Ovary (tissue), 10 donors: ENCODE measurements around the gene ASB6. TPM values are rescaled to one million over a fixed set of nuclear protein-coding genes. Genes with fewer than 3 reads are reported as not detected.

Source experiments
- DNase-seq, 5 donors: peaks; one replicate each; pipeline ENCODE4 v3.0.0-alpha.2; 2019 to 2020
- H3K27ac ChIP-seq, 2 donors: fragments of 200-600 bp; one replicate each; pipeline versions ENCODE4 v1.5.1 to v1.8.0; 2019 to 2022
- H3K27me3 ChIP-seq: fragments of 200-600 bp; one replicate; pipeline ENCODE4 v1.8.0; 2022
- H3K36me3 ChIP-seq: fragments of 200-600 bp; sonication (generic); one replicate; pipeline ENCODE4 v1.5.1; 2019
- H3K4me1 ChIP-seq: one replicate; pipeline ENCODE4 v1.8.1; 2013; ENCODE audit warnings: mild to moderate bottlenecking, moderate library complexity; ENCODE audit not compliant: insufficient read depth
- H3K4me3 ChIP-seq: fragments of 200-600 bp; sonication (generic); one replicate; pipeline ENCODE4 v1.5.1; 2017
- H3K9me3 ChIP-seq, 2 donors: fragments of 200-600 bp in 1 of 2; sonication (generic) in 1 of 2; one replicate each; pipeline versions ENCODE4 v1.5.1 to v1.8.1; 2013 to 2019; ENCODE audit warnings: mild to moderate bottlenecking in 1 of 2, moderate library complexity in 1 of 2
- EP300 ChIP-seq: sonication (generic); formaldehyde crosslinking; IDR thresholded peaks from one replicate; pipeline ENCODE4 v1.6.1; 2017; ENCODE audit warnings: antibody characterized with exemption
- POLR2A ChIP-seq: fragments of 450-650 bp; IDR thresholded peaks from one replicate; pipeline ENCODE4 v1.6.1; 2017; ENCODE audit warnings: antibody characterized with exemption, mild to moderate bottlenecking, moderate library complexity
- WGBS, 3 donors: extraction: QIAGEN DNeasy Blood & Tissue Kit in 1 of 3; methylation state at CpG; one replicate each; pipeline versions ENCODE4 v1.1.5 to v1.1.7; 2013 to 2017; 5-methylcytosine and 5-hydroxymethylcytosine counted together
- intact Hi-C, 4 donors: fragments of 100-400 bp; cut with DNase I; formaldehyde crosslinking; loops; one replicate each; pipeline versions ENCODE4 v1.11.0 to v1.15.1; 2022 to 2023
- long read RNA-seq, 3 donors: library from polyadenylated mRNA in 2 of 3; unstranded in 2 of 3; transcript quantifications; one replicate each; pipeline ENCODE4 v2.0.0 and lab custom pipeline, GENCODE V29; 2021 to 2026
- polyA plus RNA-seq, 2 donors: library from polyadenylated mRNA; stranded (reverse); fragments of 200-250 nt in 1 of 2; fragments of 350-450 nt in 1 of 2; fragmentation: Illumina TruSeq in 1 of 2; extraction: RNeasy Lipid Tissue Mini Kit (QIAGEN cat#74804) in 1 of 2; gene quantifications; one replicate each; pipeline ENCODE4 v1.2.3, GENCODE V29; 2013 to 2014
- total RNA-seq, 7 donors: library from RNA; depleted of rRNA in 2 of 7; stranded (reverse); fragments of >200 nt in 2 of 7; fragmentation: NEBNext Ultra II Directional in 3 of 7; extraction: Animal tissue kit (Norgen Biotek cat#: 25700) in 3 of 7; gene quantifications; one replicate each; pipeline versions ENCODE4 v1.1.0 to v1.2.4, GENCODE V29; 2016 to 2023
- TF ChIP-seq, protein P1 (sequence below), 3 donors: fragments of 450-650 bp in 2 of 3; fragments of 200-600 bp in 1 of 3; IDR thresholded peaks; one replicate each; pipeline versions ENCODE4 v1.5.1 to v1.8.0; 2016 to 2022; ENCODE audit warnings: antibody characterized with exemption in 3 of 3, mild to moderate bottlenecking in 1 of 3
- donor health status: DM: no; HTN: no; CAD: no; lungs with moderate emphysema.
- donor health status: DM: no; HTN: no; CAD: no.
- donor health status: Bipolar disorder and iron deficiency.
- donor health status: DM: yes; HTN: yes; CAD: no.
- donor health status: DM: no; HTN: no; CAD: no.
- donor health status: DM: yes; HTN: yes; CAD: no.

ASB6 gene, protein sequence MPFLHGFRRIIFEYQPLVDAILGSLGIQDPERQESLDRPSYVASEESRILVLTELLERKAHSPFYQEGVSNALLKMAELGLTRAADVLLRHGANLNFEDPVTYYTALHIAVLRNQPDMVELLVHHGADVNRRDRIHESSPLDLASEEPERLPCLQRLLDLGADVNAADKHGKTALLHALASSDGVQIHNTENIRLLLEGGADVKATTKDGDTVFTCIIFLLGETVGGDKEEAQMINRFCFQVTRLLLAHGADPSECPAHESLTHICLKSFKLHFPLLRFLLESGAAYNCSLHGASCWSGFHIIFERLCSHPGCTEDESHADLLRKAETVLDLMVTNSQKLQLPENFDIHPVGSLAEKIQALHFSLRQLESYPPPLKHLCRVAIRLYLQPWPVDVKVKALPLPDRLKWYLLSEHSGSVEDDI
- total RNA-seq (10 to 100 TPM; 11.3 to 20.1 (median 17.3) TPM), polyA plus RNA-seq (10 to 100 TPM in 1 of 2 donors, 1 to 10 TPM in 1; 6.3 to 11.6 TPM)
- long read RNA-seq, donor 1, transcript ASB6-201 (6 exons, 2,330 nt) = major isoform, 57 of 78 reads
- long read RNA-seq, donor 1, partial matches to known transcripts = 2 of 78 reads
- long read RNA-seq, donor 1, other reads (novel, unspliced or antisense) = 19 of 78 reads
- long read RNA-seq, donor 2, transcript ASB6-201 (6 exons, 2,330 nt) = major isoform, 11 of 11 reads
- long read RNA-seq, donor 2, partial matches to known transcripts = 0 of 11 reads
- long read RNA-seq, donor 2, other reads (novel, unspliced or antisense) = 0 of 11 reads
- long read RNA-seq, donor 3, transcript ASB6-201 (6 exons, 2,330 nt) = major isoform, 28 of 51 reads
- long read RNA-seq, donor 3, partial matches to known transcripts = 4 of 51 reads
- long read RNA-seq, donor 3, other reads (novel, unspliced or antisense) = 19 of 51 reads

DNA sequence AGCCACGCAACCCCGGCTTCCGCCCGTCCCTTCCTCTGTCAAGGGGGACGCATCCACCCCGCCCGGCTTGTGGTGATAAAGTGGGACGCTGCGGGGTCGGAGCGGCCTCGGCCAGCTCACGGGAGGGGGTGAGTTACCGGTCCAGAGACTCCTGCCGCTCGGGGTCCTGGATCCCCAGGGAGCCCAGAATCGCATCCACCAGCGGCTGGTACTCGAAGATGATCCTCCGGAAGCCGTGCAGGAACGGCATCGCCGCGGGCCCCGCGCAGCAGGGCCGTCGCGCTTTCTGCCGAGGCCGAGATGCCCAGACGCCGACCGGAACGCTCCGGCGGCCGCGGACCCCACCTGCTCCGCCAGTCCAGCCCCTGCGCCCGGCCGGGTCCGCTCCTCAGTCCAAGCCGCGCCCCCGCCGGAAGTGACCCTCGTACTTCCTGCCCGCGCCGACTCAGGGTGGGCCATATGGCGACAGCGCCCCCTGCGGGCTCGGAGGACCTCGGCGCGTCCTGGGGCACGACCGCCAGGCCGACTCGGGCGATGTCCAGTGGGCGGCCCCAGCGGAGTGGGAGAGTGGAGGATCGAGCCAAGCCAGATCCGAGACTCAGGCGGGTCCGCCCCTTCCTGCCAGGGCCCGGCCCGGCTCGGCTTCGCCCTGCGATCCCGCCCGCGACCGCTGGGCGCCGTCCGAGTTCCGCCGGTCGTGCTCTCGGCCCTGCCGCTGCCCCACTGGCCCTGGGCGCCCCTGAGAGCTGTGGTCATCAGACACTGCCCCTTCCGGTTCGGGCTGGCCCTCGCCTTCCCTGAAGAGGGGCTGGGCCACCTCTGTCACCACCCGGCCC lies at the start of gene ASB6:
Gene ASB6, minus strand, starts transcription at position 402 of the 836 bp plus-strand sequence. Its CDS starts 152 bp downstream, at position 250.
- Histone ChIP-seq H3K9me3 (no peaks in the 10 kb centered on the region), H3K36me3 (no peaks in the 10 kb centered on the region), H3K27ac (peak within 1 kb of the TSS; percentile 66 to 89), H3K4me1 (peaks cover 9% of the 10 kb centered on the region), H3K27me3 (no peaks in the 10 kb centered on the region), H3K4me3 (peak within 1 kb of the TSS; percentile 89)
- peak; percentile 98 to 99 (median 99) for DNase-seq
- WGBS, 3 donors = 0 to 1% (median 0%) methylated on average over 44 to 93 of the region's 93 CpGs
- TF ChIP-seq, protein P1, sequence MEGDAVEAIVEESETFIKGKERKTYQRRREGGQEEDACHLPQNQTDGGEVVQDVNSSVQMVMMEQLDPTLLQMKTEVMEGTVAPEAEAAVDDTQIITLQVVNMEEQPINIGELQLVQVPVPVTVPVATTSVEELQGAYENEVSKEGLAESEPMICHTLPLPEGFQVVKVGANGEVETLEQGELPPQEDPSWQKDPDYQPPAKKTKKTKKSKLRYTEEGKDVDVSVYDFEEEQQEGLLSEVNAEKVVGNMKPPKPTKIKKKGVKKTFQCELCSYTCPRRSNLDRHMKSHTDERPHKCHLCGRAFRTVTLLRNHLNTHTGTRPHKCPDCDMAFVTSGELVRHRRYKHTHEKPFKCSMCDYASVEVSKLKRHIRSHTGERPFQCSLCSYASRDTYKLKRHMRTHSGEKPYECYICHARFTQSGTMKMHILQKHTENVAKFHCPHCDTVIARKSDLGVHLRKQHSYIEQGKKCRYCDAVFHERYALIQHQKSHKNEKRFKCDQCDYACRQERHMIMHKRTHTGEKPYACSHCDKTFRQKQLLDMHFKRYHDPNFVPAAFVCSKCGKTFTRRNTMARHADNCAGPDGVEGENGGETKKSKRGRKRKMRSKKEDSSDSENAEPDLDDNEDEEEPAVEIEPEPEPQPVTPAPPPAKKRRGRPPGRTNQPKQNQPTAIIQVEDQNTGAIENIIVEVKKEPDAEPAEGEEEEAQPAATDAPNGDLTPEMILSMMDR (IDR thresholded peaks at IDR 0.05) = peak; percentile 99 to 100 (median 100)
- TF ChIP-seq EP300 = no peak
- TF ChIP-seq POLR2A = peak; percentile 35
- intact Hi-C loops = loop anchor here in 3 of 4 donors (5.0 kb wide), 2 partner anchors 140 to 145 kb away; no protein-coding TSS in a partner anchor

DNA sequence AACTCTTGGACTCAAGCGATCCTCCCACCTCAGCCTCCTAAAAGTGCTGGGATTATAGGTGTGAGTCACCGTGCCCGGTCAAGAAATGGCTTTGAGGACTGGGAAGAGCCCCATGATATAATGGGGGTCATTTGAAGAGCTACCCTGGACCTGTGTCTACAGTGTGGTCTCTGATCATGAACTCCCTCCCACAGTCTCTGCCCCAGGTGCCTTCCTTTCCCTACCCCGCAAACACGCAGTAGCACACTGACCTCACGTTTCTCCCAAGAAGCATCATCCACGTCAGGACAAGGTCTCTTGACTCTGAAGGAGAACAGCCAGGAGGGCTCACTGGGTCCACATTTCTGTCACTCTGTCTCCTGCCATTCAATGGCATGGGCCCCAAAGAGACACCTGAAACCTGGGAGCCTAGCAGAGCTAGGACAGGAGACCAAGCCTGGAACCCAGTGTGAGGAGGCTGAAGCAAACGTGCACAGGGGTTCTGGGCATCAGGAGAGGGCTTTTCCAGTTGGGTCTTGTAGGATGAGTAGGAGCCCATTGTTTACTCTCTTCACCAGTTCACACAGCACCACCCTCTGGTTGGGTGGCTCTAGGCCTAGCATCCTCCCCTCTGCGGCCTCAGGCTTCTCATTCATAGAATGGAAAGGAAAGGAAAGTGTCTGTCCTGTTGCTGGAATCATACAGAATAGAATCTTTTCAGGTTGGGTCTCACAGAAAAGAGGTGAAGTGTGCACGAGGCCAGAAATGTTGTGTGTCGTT lies 46.5 kb upstream of the ASB6 start:
- Histone ChIP-seq H3K36me3 (no peaks in the 10 kb centered on the region), H3K4me1 (no peaks in the 10 kb centered on the region), H3K27me3 (no peaks in the 10 kb centered on the region), H3K9me3 (no peaks in the 10 kb centered on the region), H3K27ac (no peak overlapping the region), H3K4me3 (no peak overlapping the region)
- DNase-seq = no peak
- intact Hi-C loops = no loop called here
- WGBS, 3 donors = 84 to 91% (median 85%) methylated on average over 11 of the region's 11 CpGs
- TF ChIP-seq, protein P1 (IDR thresholded peaks at IDR 0.05) = no peak
- TF ChIP-seq EP300 (no peak), POLR2A (no peak)

DNA sequence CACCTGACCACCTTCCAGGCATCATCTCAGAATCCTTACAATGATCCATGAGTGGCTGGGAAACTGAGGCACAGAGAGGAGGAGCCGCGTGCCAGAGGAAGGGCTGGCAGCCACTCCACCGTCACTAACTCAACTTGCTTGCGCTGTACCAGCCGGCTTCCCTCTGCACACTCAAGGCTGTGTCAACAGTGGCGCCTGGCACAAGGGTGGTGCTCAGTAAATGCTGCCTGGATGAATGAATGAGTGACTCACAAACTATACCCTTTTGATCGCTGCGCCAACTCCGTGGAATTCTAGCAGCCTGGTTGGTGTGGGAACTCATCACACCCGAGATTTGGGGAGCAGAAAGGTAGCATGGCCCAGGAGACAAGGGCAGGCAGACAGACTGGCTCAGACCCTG lies 45.4 kb upstream of the ASB6 start:
- H3K9me3 ChIP-seq = no peaks in the 10 kb centered on the region
- H3K4me3 ChIP-seq = no peak overlapping the region
- H3K36me3 ChIP-seq = no peaks in the 10 kb centered on the region
- TF ChIP-seq POLR2A = no peak
- no peak for DNase-seq
- 84 to 92% (median 90%) methylated on average over 10 of the region's 10 CpGs for WGBS, 3 donors
- no peaks in the 10 kb centered on the region for H3K27me3 ChIP-seq
- intact Hi-C loops = no loop called here
- no peak overlapping the region for H3K27ac ChIP-seq
- H3K4me1 ChIP-seq = no peaks in the 10 kb centered on the region

DNA sequence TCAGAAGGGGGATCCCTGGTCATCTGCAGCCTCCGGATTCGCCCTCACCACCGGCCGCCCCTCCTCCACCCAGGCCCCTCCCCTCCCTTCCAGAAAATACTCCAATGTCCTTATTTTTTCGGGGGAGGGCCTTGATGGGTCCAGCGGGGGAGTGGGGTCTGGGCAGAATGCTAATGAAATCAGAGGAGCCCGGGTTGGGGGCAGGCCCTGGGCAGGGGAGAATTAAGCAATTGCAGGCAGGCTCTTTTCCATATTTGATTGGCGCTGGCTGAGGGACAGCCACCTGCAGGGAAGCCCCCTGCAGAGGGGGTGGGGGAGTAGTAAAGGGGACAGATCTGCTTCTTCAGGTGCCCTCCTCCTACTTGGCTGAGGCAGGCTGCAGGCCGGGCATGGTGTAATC lies 44.8 kb upstream of the ASB6 start:
- DNase-seq = no peak
- no peaks in the 10 kb centered on the region for H3K36me3 ChIP-seq
- H3K27ac ChIP-seq = no peak overlapping the region
- TF ChIP-seq POLR2A (no peak), EP300 (no peak)
- TF ChIP-seq, protein P1 (IDR thresholded peaks at IDR 0.05) = no peak
- H3K27me3 ChIP-seq = no peaks in the 10 kb centered on the region
- WGBS, 3 donors = 48 to 49% (median 49%) methylated on average over 9 of the region's 9 CpGs
- H3K9me3 ChIP-seq = no peaks in the 10 kb centered on the region
- no peak overlapping the region for H3K4me3 ChIP-seq
- H3K4me1 ChIP-seq = no peaks in the 10 kb centered on the region
- intact Hi-C loops = no loop called here
